H9 (cell line): ENCODE measurements around the gene E2F7. TPM values are rescaled to one million over a fixed set of nuclear protein-coding genes. Genes with fewer than 3 reads are reported as not detected.

Experiments used
- DNase-seq: peaks from one replicate; pipeline ENCODE4 v3.0.0-alpha.2; 2017
- H2AFZ ChIP-seq: one replicate; pipeline ENCODE4 v1.6.1; 2013; ENCODE audit warnings: mild to moderate bottlenecking, low read length, control low read depth, moderate library complexity
- H2AK5ac ChIP-seq: 2 replicates; pipeline ENCODE4 v1.6.1; 2013; ENCODE audit warnings: low read length, control low read depth, mixed read lengths; ENCODE audit not compliant: insufficient read length
- H2BK120ac ChIP-seq: one replicate; pipeline ENCODE4 v1.6.1; 2013; ENCODE audit warnings: low read depth, mild to moderate bottlenecking, low read length, control low read depth, inconsistent platforms; ENCODE audit not compliant: poor library complexity, severe bottlenecking
- H2BK12ac ChIP-seq: 2 replicates; pipeline ENCODE4 v1.6.1; 2013; ENCODE audit warnings: low read length, control low read depth, mixed read lengths, low read depth; ENCODE audit not compliant: insufficient read length
- H2BK15ac ChIP-seq: 2 replicates; pipeline ENCODE4 v1.6.1; 2013; ENCODE audit warnings: low read depth, low read length, control low read depth
- H2BK20ac ChIP-seq: one replicate; pipeline ENCODE4 v1.6.1; 2013; ENCODE audit warnings: low read depth, mild to moderate bottlenecking, low read length, control low read depth, inconsistent platforms; ENCODE audit not compliant: poor library complexity, severe bottlenecking
- H2BK5ac ChIP-seq: 2 replicates; pipeline ENCODE4 v1.6.1; 2013; ENCODE audit warnings: low read length, control low read depth, mixed read lengths; ENCODE audit not compliant: insufficient read length
- H3K14ac ChIP-seq: 2 replicates; pipeline ENCODE4 v1.6.1; 2013; ENCODE audit warnings: low read length, control low read depth; ENCODE audit not compliant: insufficient read depth
- H3K18ac ChIP-seq: 2 replicates; pipeline ENCODE4 v1.6.1; 2013; ENCODE audit warnings: low read depth, mild to moderate bottlenecking, mixed read lengths, low read length, control low read depth; ENCODE audit not compliant: insufficient read length
- H3K23ac ChIP-seq: 2 replicates; pipeline ENCODE4 v1.6.1; 2013; ENCODE audit warnings: low read length, control low read depth, mixed read lengths, low read depth; ENCODE audit not compliant: insufficient read length
- H3K23me2 ChIP-seq: 2 replicates; pipeline ENCODE4 v1.6.1; 2013; ENCODE audit warnings: low read depth, mild to moderate bottlenecking, mixed read lengths, low read length, control low read depth; ENCODE audit not compliant: insufficient read length, poor library complexity, severe bottlenecking
- H3K27ac ChIP-seq: 2 replicates; pipeline ENCODE4 v1.5.1; 2013; ENCODE audit warnings: low read length, control low read depth, mixed read lengths, low read depth; ENCODE audit not compliant: insufficient read length
- H3K27me3 ChIP-seq: 2 replicates; pipeline ENCODE4 v1.6.1; 2013; ENCODE audit warnings: low read length, control low read depth, inconsistent platforms; ENCODE audit not compliant: insufficient read depth
- H3K4ac ChIP-seq: 2 replicates; pipeline ENCODE4 v1.6.1; 2013; ENCODE audit warnings: low read depth, mild to moderate bottlenecking, control low read depth, inconsistent platforms, low read length, moderate library complexity
- H3K4me1 ChIP-seq: 2 replicates; pipeline ENCODE4 v1.6.1; 2013; ENCODE audit warnings: low read length, control low read depth, inconsistent platforms; ENCODE audit not compliant: insufficient read depth
- H3K4me2 ChIP-seq: 2 replicates; pipeline ENCODE4 v1.6.1; 2013; ENCODE audit warnings: low read length, control low read depth, mixed read lengths; ENCODE audit not compliant: insufficient read length, insufficient read depth
- H3K56ac ChIP-seq: 2 replicates; pipeline ENCODE4 v1.6.1; 2013; ENCODE audit warnings: low read depth, mild to moderate bottlenecking, mixed read lengths, low read length, control low read depth; ENCODE audit not compliant: insufficient read length
- H3K79me1 ChIP-seq: 2 replicates; pipeline ENCODE4 v1.6.1; 2013; ENCODE audit warnings: low read depth, mild to moderate bottlenecking, moderate library complexity, low read length, control low read depth, inconsistent platforms; ENCODE audit not compliant: insufficient read depth, poor library complexity, severe bottlenecking
- H3K79me2 ChIP-seq: 2 replicates; pipeline ENCODE4 v1.6.1; 2013; ENCODE audit warnings: low read length, control low read depth, inconsistent platforms; ENCODE audit not compliant: insufficient read depth
- H3K9ac ChIP-seq: 2 replicates; pipeline ENCODE4 v1.6.1; 2013; ENCODE audit warnings: low read length, control low read depth, mixed read lengths; ENCODE audit not compliant: insufficient read length; ENCODE audit errors: extremely low read depth
- H3K9me3 ChIP-seq: one replicate; pipeline ENCODE4 v1.6.1; 2013; ENCODE audit warnings: low read depth, low read length, inconsistent platforms; ENCODE audit not compliant: control insufficient read depth
- H3T11ph ChIP-seq: one replicate; pipeline ENCODE4 v1.6.1; 2013; ENCODE audit warnings: mild to moderate bottlenecking, low read length, control low read depth, inconsistent platforms
- H4K20me1 ChIP-seq: one replicate; pipeline ENCODE4 v1.6.1; 2013; ENCODE audit not compliant: control insufficient read depth, insufficient read length, insufficient read depth
- H4K5ac ChIP-seq: 2 replicates; pipeline ENCODE4 v1.6.1; 2013; ENCODE audit warnings: low read depth, mild to moderate bottlenecking, mixed read lengths, low read length, control low read depth; ENCODE audit not compliant: insufficient read length
- H4K8ac ChIP-seq: replicated peaks from 2 replicates; pipeline ENCODE4 v1.6.1; 2013; ENCODE audit warnings: low read length, control low read depth, mixed read lengths, low read depth; ENCODE audit not compliant: insufficient read length
- H4K91ac ChIP-seq: 2 replicates; pipeline ENCODE4 v1.6.1; 2013; ENCODE audit warnings: low read depth, mild to moderate bottlenecking, moderate library complexity, mixed read lengths, low read length, control low read depth; ENCODE audit not compliant: insufficient read length
- H3K27ac Mint-ChIP-seq, 3 experiments: 2 replicates in 2 of 3; 3 replicates in 1 of 3; pipeline ENCODE4 v1.8.0; 2020 to 2021; ENCODE audit warnings: mixed read lengths in 3 of 3, mild to moderate bottlenecking in 1 of 3, moderate library complexity in 1 of 3
- H3K27me3 Mint-ChIP-seq: 2 replicates; pipeline ENCODE4 v1.8.0; 2021; ENCODE audit warnings: low read depth, mild to moderate bottlenecking, moderate library complexity, mixed read lengths
- H3K36me3 Mint-ChIP-seq, 3 experiments: 2 replicates in 2 of 3; 3 replicates in 1 of 3; pipeline ENCODE4 v1.8.0; 2020 to 2021; ENCODE audit warnings: low read depth in 3 of 3, mixed read lengths in 3 of 3; ENCODE audit not compliant: insufficient read depth in 1 of 3
- H3K4me1 Mint-ChIP-seq, 2 experiments: 2 replicates each; pipeline ENCODE4 v1.8.0; 2020; ENCODE audit warnings: mixed read lengths in 2 of 2
- H3K4me3 Mint-ChIP-seq, 2 experiments: 2 replicates in 1 of 2; 3 replicates in 1 of 2; pipeline ENCODE4 v1.8.0; 2020 to 2021; ENCODE audit warnings: mild to moderate bottlenecking in 2 of 2, mixed read lengths in 2 of 2, moderate library complexity in 1 of 2
- H3K9me3 Mint-ChIP-seq, 2 experiments: 2 replicates in 1 of 2; 3 replicates in 1 of 2; pipeline ENCODE4 v1.8.0; 2020; ENCODE audit warnings: mild to moderate bottlenecking in 2 of 2, mixed read lengths in 2 of 2, moderate library complexity in 1 of 2
- CTCF ChIP-seq: fragments of 200-600 bp; sonication (generic); conservative IDR thresholded peaks from 3 replicates; pipeline ENCODE4 v1.8.0; 2021; ENCODE audit warnings: antibody characterized with exemption, mild to moderate bottlenecking
- total RNA-seq: library from RNA; stranded (reverse); gene quantifications from 2 replicates; pipeline ENCODE4 v1.2.1, GENCODE V29; 2021

The E2F7 gene
- total RNA-seq, 1 experiment from 2014 or later = 24.5 TPM

- no peaks in the 10 kb centered on the region for H3K79me1 ChIP-seq
- no peaks in the 10 kb centered on the region for H3K4me1 ChIP-seq
- H3K27me3 ChIP-seq = no peaks in the 10 kb centered on the region
- H3K79me2 ChIP-seq = no peaks in the 10 kb centered on the region
- H3K23ac ChIP-seq = no peak overlapping the region
- H3K4me2 ChIP-seq = no peak overlapping the region
- H2BK120ac ChIP-seq = no peak overlapping the region
- H2BK12ac ChIP-seq = no peak overlapping the region
- H3K9ac ChIP-seq = no peak overlapping the region
- no peak overlapping the region for H2AK5ac ChIP-seq
- Mint-ChIP-seq H3K4me1 (no peaks in the 10 kb centered on the region), H3K9me3 (no peaks in the 10 kb centered on the region), H3K4me3 (no peak overlapping the region), H3K27ac (no peak overlapping the region), H3K36me3 (no peaks in the 10 kb centered on the region), H3K27me3 (no peaks in the 10 kb centered on the region; the same call in 1 of the 2 replicates)
- DNase-seq = no peak
- H3K27ac ChIP-seq = no peak overlapping the region
- no peak overlapping the region for H4K91ac ChIP-seq
- no peak overlapping the region for H4K8ac ChIP-seq
- H4K20me1 ChIP-seq = no peaks in the 10 kb centered on the region
- H2BK15ac ChIP-seq = no peak overlapping the region
- H3K9me3 ChIP-seq = no peaks in the 10 kb centered on the region
- TF ChIP-seq CTCF = no peak
- H3K4ac ChIP-seq = no peak overlapping the region
- H3K18ac ChIP-seq = no peak overlapping the region
- H3K23me2 ChIP-seq = no peaks in the 10 kb centered on the region
- H2BK5ac ChIP-seq = no peak overlapping the region
- H3K56ac ChIP-seq = no peak overlapping the region
- H4K5ac ChIP-seq = no peak overlapping the region
- no peak overlapping the region for H2BK20ac ChIP-seq
- no peak overlapping the region for H3T11ph ChIP-seq
- no peak overlapping the region for H2AFZ ChIP-seq
- no peak overlapping the region for H3K14ac ChIP-seq
Measured at GRCh38 chr12:77078231-77078630, 12.9 kb upstream of the E2F7 start.
